GM21381 (cell line): ENCODE measurements around the gene MYBPC1.
"Not testable (repeated sequence)": the region's sequence is repeated elsewhere in the genome, so short reads cannot be mapped to it uniquely, and the experiment has no call there.

Experiments used
- ATAC-seq: cut with Tn5 transposase; IDR thresholded peaks from one replicate; pipeline ENCODE4 v1.9.1; 2021; ENCODE audit warnings: mild to moderate bottlenecking, moderate library complexity; ENCODE audit not compliant: unreplicated experiment

The MYBPC1 gene

GRCh38 chr12:101720118-101720517 is 125.3 kb downstream of the MYBPC1 start:
- ATAC-seq: no peak

GRCh38 chr12:101722392-101722791 is 127.6 kb downstream of the MYBPC1 start:
- no peak for ATAC-seq

- no peak for ATAC-seq
Measured at GRCh38 chr12:101727098-101727497, 132.3 kb downstream of the MYBPC1 start.

- ATAC-seq: no peak
Measured at GRCh38 chr12:101729842-101730241, 135.1 kb downstream of the MYBPC1 start.

GRCh38 chr12:101732318-101732717 is 137.5 kb downstream of the MYBPC1 start:
- no peak for ATAC-seq

GRCh38 chr12:101733166-101733565 is 138.4 kb downstream of the MYBPC1 start:
- no peak for ATAC-seq

- not testable (repeated sequence) for ATAC-seq
Measured at GRCh38 chr12:101734482-101734881, 139.7 kb downstream of the MYBPC1 start.
